K562 (cell line): ENCODE measurements around the gene CD300LB. TPM values are rescaled to one million over a fixed set of nuclear protein-coding genes. Genes with fewer than 3 reads are reported as not detected.

Experiments used
- ATF6 ChIP-seq: sonication (generic); formaldehyde crosslinking; IDR thresholded peaks from 2 replicates; pipeline ENCODE4 v1.4.0; 2020; ENCODE audit warnings: mild to moderate bottlenecking, missing genetic modification reagents
- CAMTA2 ChIP-seq: fragments of 250-450 bp; sonication (Bioruptor Pico); conservative IDR thresholded peaks from 2 replicates; pipeline ENCODE4 v1.5.1; 2022
- CBFA2T3 ChIP-seq: fragments of 450-650 bp; IDR thresholded peaks from 2 replicates; pipeline ENCODE4 v1.6.1; 2017
- CBX3 ChIP-seq, 2 experiments: IDR thresholded peaks; 1 replicate in 1 of 2; 2 replicates in 1 of 2; pipeline ENCODE4 v1.6.1; 2012; ENCODE audit warnings: inconsistent platforms in 2 of 2, low read length in 2 of 2, borderline replicate concordance in 1 of 2, control low read depth in 1 of 2
- CREB1 ChIP-seq, 2 experiments: sonication (generic) in 1 of 2; formaldehyde crosslinking in 1 of 2; IDR thresholded peaks; 2 replicates each; pipeline versions ENCODE4 v1.6.1 to v1.8.0; 2012 to 2022; ENCODE audit warnings: inconsistent platforms in 1 of 2, mild to moderate bottlenecking in 1 of 2, missing genetic modification reagents in 1 of 2, moderate library complexity in 1 of 2
- FOXK1 ChIP-seq: sonication (generic); formaldehyde crosslinking; IDR thresholded peaks from 2 replicates; pipeline ENCODE4 v1.8.0; 2022; ENCODE audit warnings: missing genetic modification reagents, mild to moderate bottlenecking, borderline replicate concordance
- MBD2 ChIP-seq: sonication (generic); IDR thresholded peaks from 2 replicates; pipeline ENCODE4 v1.6.1; 2016; ENCODE audit warnings: low read depth, borderline replicate concordance
- MITF ChIP-seq: IDR thresholded peaks from 2 replicates; pipeline ENCODE4 v1.6.1; 2014; ENCODE audit warnings: antibody characterized with exemption
- SMARCE1 ChIP-seq: fragments of 450-650 bp; IDR thresholded peaks from 2 replicates; pipeline ENCODE4 v1.7.1; 2016; ENCODE audit warnings: mild to moderate bottlenecking
- ZNF124 ChIP-seq: sonication (generic); formaldehyde crosslinking; IDR thresholded peaks from 2 replicates; pipeline ENCODE4 v1.8.1; 2022; ENCODE audit warnings: missing genetic modification reagents
- ZNF165 ChIP-seq: fragments of 250-450 bp; sonication (Bioruptor Pico); IDR thresholded peaks from 2 replicates; pipeline ENCODE4 v1.4.0; 2020; ENCODE audit warnings: borderline replicate concordance
- ZNF584 ChIP-seq: fragments of 200-800 bp; sonication (Bioruptor generic); IDR thresholded peaks from 2 replicates; pipeline ENCODE4 v1.6.1; 2016; ENCODE audit warnings: low read depth, mild to moderate bottlenecking, missing genetic modification characterization, missing compliant biosample characterization
- ZNF830 ChIP-seq: fragments of 250-450 bp; sonication (Bioruptor Pico); IDR thresholded peaks from 2 replicates; pipeline ENCODE4 v1.5.0; 2021; ENCODE audit warnings: mild to moderate bottlenecking
- polyA plus RNA-seq, 8 experiments: library from polyadenylated mRNA; depleted of rRNA in 4 of 8; stranded (reverse) in 5 of 8; unstranded in 3 of 8; fragments of >200 nt; fragmentation: Nextera tagmentation in 2 of 8; fragmentation: Illumina TruSeq in 1 of 8; extraction: Ambion mirVana in 2 of 8; extraction: Trizol in 1 of 8; gene quantifications; 2 replicates each; pipeline versions ENCODE4 v1.2.1 to v1.2.3, GENCODE V29; 2011 to 2014; ENCODE audit warnings: inconsistent platforms in 1 of 8, missing spikeins in 1 of 8
- total RNA-seq, 7 experiments: library from RNA; depleted of rRNA in 6 of 7; stranded (reverse); fragments of >200 nt in 6 of 7; fragmentation: Illumina TruSeq in 2 of 7; extraction: Trizol in 2 of 7; gene quantifications; 2 replicates each; pipeline versions ENCODE4 v1.2.1 to v1.2.3, GENCODE V29; 2011 to 2021; ENCODE audit warnings: low replicate concordance in 1 of 7
- TF ChIP-seq, protein P1 (sequence below), 2 experiments: fragments of 450-650 bp in 1 of 2; sonication (generic) in 1 of 2; formaldehyde crosslinking in 1 of 2; IDR thresholded peaks; 2 replicates each; pipeline versions ENCODE4 v1.7.1 to v1.9.0; 2016 to 2022; ENCODE audit warnings: inconsistent platforms in 1 of 2, mild to moderate bottlenecking in 1 of 2, missing genetic modification reagents in 1 of 2

CD300LB gene
- total and polyA plus RNA-seq, 9 of the 15 experiments (the other 6 are each of a cell fraction or from before 2014, with no cell fraction given) = not detected

GRCh38 chr17:74514632-74515334 lies 16.5 kb downstream of the CD300LB start (continued):
- TF ChIP-seq MITF (peak; percentile 89), CREB1 (IDR thresholded peaks at IDR 0.05) (peak; percentile 73; the same call in 1 of the 2 replicates), CREB1 (CRISPR knock-in tag; IDR thresholded peaks at IDR 0.05) (peak; percentile 94), CAMTA2 (no peak), ZNF584 (CRISPR knock-in tag) (no peak), SMARCE1 (peak; percentile 39; the same call in 1 of the 2 replicates), MBD2 (no peak), FOXK1 (CRISPR knock-in tag) (peak; percentile 88), CBX3 (IDR thresholded peaks at IDR 0.05; ENCODE audit: borderline replicate concordance in 1 of 2, low read length in 2 of 2) (peak; percentile 37 to 94), ZNF124 (CRISPR knock-in tag) (no peak), ZNF165 (CRISPR knock-in tag) (no peak), ATF6 (CRISPR knock-in tag) (no peak), CBFA2T3 (peak; percentile 14; the same call in 1 of the 2 replicates), ZNF830 (CRISPR knock-in tag) (no peak)
- TF ChIP-seq, protein P1, sequence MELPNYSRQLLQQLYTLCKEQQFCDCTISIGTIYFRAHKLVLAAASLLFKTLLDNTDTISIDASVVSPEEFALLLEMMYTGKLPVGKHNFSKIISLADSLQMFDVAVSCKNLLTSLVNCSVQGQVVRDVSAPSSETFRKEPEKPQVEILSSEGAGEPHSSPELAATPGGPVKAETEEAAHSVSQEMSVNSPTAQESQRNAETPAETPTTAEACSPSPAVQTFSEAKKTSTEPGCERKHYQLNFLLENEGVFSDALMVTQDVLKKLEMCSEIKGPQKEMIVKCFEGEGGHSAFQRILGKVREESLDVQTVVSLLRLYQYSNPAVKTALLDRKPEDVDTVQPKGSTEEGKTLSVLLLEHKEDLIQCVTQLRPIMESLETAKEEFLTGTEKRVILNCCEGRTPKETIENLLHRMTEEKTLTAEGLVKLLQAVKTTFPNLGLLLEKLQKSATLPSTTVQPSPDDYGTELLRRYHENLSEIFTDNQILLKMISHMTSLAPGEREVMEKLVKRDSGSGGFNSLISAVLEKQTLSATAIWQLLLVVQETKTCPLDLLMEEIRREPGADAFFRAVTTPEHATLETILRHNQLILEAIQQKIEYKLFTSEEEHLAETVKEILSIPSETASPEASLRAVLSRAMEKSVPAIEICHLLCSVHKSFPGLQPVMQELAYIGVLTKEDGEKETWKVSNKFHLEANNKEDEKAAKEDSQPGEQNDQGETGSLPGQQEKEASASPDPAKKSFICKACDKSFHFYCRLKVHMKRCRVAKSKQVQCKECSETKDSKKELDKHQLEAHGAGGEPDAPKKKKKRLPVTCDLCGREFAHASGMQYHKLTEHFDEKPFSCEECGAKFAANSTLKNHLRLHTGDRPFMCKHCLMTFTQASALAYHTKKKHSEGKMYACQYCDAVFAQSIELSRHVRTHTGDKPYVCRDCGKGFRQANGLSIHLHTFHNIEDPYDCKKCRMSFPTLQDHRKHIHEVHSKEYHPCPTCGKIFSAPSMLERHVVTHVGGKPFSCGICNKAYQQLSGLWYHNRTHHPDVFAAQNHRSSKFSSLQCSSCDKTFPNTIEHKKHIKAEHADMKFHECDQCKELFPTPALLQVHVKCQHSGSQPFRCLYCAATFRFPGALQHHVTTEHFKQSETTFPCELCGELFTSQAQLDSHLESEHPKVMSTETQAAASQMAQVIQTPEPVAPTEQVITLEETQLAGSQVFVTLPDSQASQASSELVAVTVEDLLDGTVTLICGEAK (IDR thresholded peaks at IDR 0.05) = no peak
- TF ChIP-seq, protein P1 (CRISPR knock-in tag; IDR thresholded peaks at IDR 0.05) = 0 out of 2 replicates have a peak, but pooled peaks have one; percentile 40
